Ovary (tissue), 3 donors: ENCODE measurements around the gene KCNMA1.

ENCODE experiments used
- EP300 ChIP-seq: sonication (generic); formaldehyde crosslinking; IDR thresholded peaks from one replicate; pipeline ENCODE4 v1.6.1; 2017; ENCODE audit warnings: antibody characterized with exemption
- POLR2A ChIP-seq: fragments of 450-650 bp; IDR thresholded peaks from one replicate; pipeline ENCODE4 v1.6.1; 2017; ENCODE audit warnings: antibody characterized with exemption, mild to moderate bottlenecking, moderate library complexity
- TF ChIP-seq, protein P1 (sequence below), 3 donors: fragments of 450-650 bp in 2 of 3; fragments of 200-600 bp in 1 of 3; IDR thresholded peaks; one replicate each; pipeline versions ENCODE4 v1.5.1 to v1.8.0; 2016 to 2022; ENCODE audit warnings: antibody characterized with exemption in 3 of 3, mild to moderate bottlenecking in 1 of 3
- donor health status: DM: no; HTN: no; CAD: no.

DNA sequence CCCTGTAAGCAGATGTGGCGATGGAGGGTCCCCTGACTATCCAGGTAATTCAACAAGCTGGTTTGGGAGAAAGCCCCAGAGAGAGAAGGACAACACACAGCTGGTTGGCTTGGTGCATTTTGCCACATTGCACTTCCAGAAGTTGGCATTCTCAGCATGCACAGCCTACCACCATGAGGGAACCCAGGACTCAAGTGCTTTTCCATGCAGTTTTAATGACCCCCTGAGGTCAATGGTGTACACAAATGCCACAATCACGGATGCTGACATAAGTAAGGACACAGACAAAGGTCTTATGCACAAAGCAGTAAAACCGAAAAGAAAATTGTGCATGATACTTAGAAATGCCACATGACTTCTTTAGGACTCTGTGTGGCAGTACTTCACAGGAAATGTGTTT lies 645.1 kb downstream of the KCNMA1 start:
- TF ChIP-seq POLR2A (no peak), EP300 (no peak)
- TF ChIP-seq, protein P1, sequence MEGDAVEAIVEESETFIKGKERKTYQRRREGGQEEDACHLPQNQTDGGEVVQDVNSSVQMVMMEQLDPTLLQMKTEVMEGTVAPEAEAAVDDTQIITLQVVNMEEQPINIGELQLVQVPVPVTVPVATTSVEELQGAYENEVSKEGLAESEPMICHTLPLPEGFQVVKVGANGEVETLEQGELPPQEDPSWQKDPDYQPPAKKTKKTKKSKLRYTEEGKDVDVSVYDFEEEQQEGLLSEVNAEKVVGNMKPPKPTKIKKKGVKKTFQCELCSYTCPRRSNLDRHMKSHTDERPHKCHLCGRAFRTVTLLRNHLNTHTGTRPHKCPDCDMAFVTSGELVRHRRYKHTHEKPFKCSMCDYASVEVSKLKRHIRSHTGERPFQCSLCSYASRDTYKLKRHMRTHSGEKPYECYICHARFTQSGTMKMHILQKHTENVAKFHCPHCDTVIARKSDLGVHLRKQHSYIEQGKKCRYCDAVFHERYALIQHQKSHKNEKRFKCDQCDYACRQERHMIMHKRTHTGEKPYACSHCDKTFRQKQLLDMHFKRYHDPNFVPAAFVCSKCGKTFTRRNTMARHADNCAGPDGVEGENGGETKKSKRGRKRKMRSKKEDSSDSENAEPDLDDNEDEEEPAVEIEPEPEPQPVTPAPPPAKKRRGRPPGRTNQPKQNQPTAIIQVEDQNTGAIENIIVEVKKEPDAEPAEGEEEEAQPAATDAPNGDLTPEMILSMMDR (IDR thresholded peaks at IDR 0.05) = no peak
